NCI-H345 treated with DMSO at 0.1 percent for 48 hours (cell line): ENCODE results near the gene RFX1.
A peak's percentile ranks its signal among the peaks of the same experiment; 100 is the strongest.
"Not testable (repeated sequence)": the region's sequence is repeated elsewhere in the genome, so short reads cannot be mapped to it uniquely, and the experiment has no call there.

Experiments used
- DNase-seq: peaks from one replicate; lab custom pipeline; 2025; ENCODE audit not compliant: unreplicated experiment; lab: John Stamatoyannopoulos, UW

The RFX1 gene

DNA sequence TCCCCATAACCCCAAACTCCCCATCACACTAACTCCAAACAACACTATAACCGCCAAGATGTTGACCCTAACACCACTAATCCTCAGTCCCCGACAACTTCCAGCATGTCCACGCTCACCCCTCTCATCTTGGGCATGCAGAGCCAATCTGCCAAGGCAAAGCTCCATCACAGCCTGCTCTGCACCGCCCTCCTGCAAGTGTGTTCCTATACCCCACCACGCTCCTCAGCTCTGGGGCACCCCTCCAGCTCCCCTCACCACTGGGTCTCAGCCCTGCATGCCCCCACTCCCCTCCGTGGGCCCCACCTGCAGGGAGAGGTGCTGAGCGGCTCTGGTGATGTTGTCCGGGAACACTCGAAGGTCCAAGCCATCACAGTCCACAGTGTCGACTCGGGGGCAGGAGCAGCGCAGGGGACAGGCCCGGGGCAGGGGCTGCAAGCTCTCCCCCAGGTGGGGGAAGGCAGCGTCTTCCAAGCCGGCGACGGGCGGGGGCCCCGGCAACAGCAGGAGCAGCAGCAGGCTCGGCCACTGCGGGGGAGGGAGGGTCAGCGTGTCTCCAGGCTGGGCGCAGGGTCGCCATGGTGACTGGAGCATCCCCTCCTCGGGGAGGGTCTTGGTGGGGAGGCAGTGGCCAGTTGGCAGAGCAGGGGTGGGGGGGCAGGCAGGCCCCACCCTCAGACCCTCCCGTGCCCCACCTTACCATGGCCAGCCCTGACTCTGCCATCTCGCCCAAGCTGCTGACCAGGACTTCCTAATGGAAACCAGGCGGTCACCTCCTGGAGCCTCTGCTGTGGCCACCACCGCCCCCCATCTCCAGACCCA, 68.4 kb downstream of the RFX1 start:
- no peak for DNase-seq

DNA sequence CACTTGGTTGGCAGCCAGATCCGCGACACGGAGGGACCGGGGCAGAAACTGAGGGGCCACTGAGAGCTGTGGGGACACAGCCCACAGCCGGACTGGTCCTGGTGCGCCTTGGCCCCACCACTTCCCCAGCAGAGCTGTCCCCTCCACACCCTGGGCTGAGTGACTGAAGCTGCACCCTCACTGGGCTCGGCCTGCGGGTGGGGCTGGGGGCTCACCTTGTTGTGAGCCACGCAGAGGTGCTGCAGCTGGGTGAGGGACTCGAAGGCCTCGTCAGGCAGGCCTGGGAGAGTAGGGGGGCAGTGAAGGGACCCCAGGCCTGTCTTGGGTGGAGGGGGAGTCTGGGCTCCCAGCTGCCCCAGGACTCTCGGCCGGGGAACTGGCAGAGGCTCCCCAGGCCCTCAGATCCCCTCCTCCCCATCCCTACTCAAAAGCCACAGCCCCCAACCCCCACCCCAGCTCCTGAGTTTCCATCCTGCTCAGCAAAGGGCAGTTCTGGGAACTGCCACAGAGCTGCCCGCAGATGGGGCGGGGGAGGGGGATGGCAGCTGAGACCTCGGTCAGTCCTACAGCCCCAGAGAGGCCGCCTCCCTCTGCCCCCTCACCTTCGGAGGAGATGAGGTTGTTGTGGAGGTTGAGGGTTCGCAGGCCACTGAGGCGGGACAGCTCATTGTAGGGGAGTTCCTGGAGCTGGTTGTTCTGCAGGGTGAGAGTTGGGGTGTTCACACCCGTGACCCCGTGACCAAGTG, 70.2 kb downstream of the RFX1 start:
- no peak for DNase-seq

GRCh38 chr19:13934785-13935109, 71.4 kb downstream of the RFX1 start:
- no peak for DNase-seq

DNA sequence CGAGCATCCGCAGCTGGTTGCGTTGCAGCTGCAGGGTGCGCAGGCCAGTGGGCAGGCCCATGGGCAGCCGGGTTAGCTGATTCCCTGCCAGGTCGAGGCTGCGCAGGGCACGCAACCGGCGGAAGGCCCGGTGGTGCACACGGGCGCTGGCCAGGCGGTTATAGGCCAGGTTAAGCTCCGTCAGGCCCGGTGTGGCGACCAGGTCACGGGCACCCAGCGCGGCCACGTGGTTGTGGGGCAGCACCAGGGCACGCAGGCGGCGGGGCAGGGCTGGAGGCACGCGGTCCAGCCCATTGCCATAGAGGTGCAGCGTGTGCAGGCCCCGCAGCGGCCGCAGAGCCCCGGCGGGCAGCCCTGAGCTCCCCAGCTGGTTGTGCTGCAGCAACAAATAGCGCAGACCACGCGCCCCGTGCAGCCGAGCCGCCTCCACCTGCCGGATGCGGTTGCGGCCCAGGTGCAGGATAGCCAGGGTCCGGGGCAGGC, 73.2 kb downstream of the RFX1 start:
- DNase-seq: no peak

- DNase-seq: no peak
Observed at GRCh38 chr19:13932149-13932637, 73.9 kb downstream of the RFX1 start.

GRCh38 chr19:13931391-13932148, 74.5 kb downstream of the RFX1 start:
- DNase-seq: no peak

GRCh38 chr19:13930402-13930801, 75.7 kb downstream of the RFX1 start:
- no peak for DNase-seq

DNA sequence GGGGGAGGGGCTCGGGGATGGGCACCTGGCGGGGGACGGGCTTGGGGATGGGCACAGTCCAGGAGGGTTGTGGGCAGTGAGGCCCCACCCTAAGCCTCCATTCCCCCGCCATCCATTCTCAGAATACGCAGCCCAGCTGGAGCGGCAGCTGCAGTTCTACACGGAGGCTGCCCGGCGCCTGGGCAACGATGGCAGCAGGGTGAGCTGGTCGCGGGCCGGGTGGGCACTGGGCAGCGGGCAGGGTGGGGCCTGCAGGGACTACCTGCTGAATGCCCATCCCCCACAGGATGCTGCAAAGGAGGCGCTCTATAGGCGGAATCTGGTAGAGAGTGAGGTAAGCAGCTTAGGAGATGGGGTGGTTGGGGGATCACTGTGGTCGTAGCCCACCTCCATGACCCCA, 76.2 kb downstream of the RFX1 start:
- DNase-seq: no peak

- no peak for DNase-seq
Observed at GRCh38 chr19:13929340-13929739, 76.8 kb downstream of the RFX1 start.

GRCh38 chr19:13926715-13927114, 79.4 kb downstream of the RFX1 start:
- DNase-seq: no peak

DNA sequence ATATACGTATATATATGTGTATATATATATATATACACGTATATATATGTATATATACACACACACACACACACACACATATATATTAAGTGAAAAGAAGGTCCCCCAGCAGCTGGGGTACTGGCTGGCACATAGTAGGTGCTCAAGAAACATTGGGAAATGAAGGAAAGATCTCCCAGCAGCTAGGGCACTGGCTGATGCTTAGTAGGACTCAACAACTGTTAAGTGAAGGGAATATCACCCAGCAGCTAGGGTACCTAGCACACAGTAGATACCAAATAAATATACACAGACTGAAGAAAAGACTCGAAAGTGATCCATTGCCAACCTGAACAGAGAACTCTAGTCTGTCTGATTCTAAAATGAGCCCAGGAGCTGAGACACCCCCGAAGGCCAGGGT, 80.1 kb downstream of the RFX1 start:
- DNase-seq: no peak

GRCh38 chr19:13923194-13923987, 82.7 kb downstream of the RFX1 start:
- no peak for DNase-seq

DNA sequence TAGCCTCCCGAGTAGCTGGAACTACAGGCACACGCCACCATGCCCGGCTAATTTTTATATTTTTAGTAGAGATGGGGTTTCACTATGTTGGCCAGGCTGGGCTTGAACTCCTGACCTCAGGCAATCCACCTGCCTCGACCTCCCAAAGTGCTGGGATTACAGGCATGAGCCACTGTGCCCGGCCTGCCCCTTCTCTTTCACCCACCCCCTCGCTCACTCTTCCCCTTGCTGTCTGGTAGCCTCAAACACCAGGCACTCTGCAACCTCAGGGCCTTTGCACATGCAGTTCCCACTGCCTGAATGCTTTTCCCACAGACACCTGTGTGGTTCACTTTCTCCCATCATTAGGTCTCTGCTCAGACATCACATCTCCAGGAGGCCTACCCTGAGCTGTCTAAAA, 84.0 kb downstream of the RFX1 start:
- DNase-seq: not testable (repeated sequence)

DNA sequence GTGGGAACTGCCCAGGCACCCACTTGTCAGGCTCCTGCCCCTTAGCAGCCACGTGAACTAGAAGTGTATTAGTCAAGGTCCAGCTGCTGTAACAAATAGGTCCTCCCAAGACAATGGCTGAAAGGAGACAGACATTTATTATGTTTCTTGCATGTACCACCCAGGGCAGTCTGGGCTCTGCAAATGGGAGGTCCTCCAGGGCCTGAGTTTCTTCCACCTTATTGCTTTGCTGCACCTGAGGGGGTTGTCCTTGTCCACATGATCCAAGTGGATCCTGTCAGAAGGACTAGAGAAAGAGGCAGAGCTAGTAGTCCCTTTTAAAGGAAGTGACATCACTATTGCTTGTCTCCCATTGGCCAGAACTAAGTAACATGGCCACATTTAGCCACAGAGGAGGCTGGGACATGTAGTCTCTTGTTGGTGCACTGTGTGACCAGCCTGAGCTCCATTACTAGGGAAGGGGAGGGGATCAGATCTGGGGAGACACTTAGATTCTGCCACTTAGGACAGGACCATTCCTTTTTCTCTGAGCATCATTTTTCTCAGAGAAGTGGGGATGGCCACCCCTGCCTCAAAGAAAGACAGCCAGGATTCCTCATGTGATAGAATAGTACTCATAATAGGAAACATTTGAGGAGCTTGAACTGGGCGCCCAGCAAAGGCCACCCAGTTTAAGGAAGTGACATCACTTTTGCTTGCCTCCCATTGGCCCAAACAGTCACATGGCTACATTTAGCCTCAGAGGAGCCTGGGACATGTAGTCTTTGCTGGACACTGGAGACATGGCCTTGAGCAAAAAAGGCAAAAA, 85.0 kb downstream of the RFX1 start:
- peak; percentile 2 for DNase-seq

DNA sequence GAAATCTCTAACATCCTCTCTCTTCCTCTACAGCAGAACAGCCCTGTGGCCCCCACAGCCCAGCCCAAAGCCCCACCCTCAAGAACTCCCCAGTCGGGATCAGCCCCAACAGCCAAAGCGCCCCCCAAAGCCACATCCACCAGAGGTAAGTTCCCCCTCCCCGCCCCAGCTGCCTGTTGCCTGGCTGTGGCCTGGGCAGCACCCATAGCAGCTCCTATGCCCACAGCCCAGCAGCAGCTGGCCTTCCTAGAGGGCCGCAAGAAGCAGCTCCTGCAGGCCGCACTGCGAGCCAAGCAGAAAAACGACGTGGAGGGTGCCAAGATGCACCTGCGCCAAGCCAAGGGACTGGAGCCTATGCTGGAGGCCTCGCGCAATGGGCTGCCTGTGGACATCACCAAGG, 85.6 kb downstream of the RFX1 start:
- no peak for DNase-seq

DNA sequence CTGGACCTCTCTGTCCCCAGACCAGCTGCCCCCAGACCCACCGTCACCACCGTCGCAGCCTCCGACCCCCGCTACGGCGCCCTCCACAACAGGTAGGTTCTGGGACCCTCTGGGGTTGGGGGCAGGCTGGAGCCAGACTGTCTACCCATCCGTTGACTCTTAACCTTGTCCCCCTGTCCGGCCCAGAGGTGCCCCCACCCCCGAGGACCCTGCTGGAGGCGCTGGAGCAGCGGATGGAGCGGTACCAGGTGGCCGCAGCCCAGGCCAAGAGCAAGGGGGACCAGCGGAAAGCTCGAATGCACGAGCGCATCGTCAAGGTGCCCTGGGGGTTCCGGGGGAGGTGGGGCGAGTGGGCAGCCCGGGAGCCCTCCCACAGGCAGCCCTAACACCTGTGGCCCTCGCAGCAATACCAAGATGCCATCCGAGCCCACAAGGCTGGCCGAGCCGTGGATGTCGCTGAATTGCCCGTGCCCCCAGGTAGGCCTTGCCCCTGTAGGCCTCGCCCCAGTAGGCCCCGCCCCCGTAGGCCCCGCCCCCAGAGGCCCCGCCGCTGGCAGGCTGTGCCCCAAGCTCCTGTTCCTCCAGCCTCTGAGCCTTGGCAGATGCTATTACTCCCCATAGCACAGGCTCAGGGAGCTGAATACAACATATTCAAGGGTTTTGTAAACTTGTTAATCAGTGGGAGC, 87.3 kb downstream of the RFX1 start:
- DNase-seq: no peak

- DNase-seq: no peak
Observed at GRCh38 chr19:13917888-13918406, 88.2 kb downstream of the RFX1 start.

- no peak for DNase-seq
Observed at GRCh38 chr19:13914777-13915176, 91.3 kb downstream of the RFX1 start.

- DNase-seq: no peak
Observed at GRCh38 chr19:13913352-13913751, 92.8 kb downstream of the RFX1 start.
